ENCODE measurements around the gene GIMAP5. TPM values are rescaled to one million over a fixed set of nuclear protein-coding genes. Genes with fewer than 3 reads are reported as not detected.

The GIMAP5 gene
- total RNA-seq, 1 experiment from 2014 or later, result not detected

DNA sequence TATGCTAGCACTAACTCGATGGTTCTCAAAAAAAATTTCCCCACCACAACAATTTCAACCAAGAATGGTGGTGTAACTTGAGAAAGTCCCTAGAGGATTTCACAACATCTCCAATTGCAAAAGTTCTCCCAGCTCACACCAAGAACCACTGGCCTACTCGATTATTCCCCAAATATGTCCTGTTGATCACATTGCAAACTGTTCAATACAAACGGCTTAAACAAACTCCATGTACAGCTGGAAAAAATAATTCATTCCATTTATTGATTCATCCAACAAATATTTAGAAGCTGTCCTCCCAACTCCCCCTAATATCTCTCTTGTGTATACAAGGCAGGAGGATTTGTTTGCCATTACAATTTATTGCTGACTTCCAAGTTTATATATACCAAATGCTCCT lies 43.9 kb downstream of the GIMAP5 start:
- Histone ChIP-seq H3K23ac (ENCODE audit: insufficient read length, low read depth, low read length) (no peak overlapping the region), H3K14ac (ENCODE audit: insufficient read depth, low read length) (no peak overlapping the region), H3K9ac (ENCODE audit: extremely low read depth, insufficient read length, low read length) (no peak overlapping the region), H4K91ac (ENCODE audit: insufficient read length, low read depth, low read length) (no peak overlapping the region), H2BK120ac (ENCODE audit: low read depth, low read length, poor library complexity, severe bottlenecking) (no peak overlapping the region), H3K4me2 (ENCODE audit: insufficient read depth, insufficient read length, low read length) (no peak overlapping the region), H2AFZ (ENCODE audit: low read length) (no peak overlapping the region), H3K79me2 (ENCODE audit: insufficient read depth, low read length) (no peaks in the 10 kb centered on the region), H2BK15ac (ENCODE audit: low read depth, low read length) (no peak overlapping the region), H2AK5ac (ENCODE audit: insufficient read length, low read length) (no peak overlapping the region), H3K4ac (ENCODE audit: low read depth, low read length) (no peak overlapping the region), H3K23me2 (ENCODE audit: insufficient read length, low read depth, low read length, poor library complexity, severe bottlenecking) (no peaks in the 10 kb centered on the region), H4K8ac (replicated peaks; ENCODE audit: insufficient read length, low read depth, low read length) (no peak overlapping the region), H4K20me1 (ENCODE audit: control insufficient read depth, insufficient read depth, insufficient read length) (no peaks in the 10 kb centered on the region), H3K9me3 (ENCODE audit: control insufficient read depth, low read depth, low read length) (no peaks in the 10 kb centered on the region), H3K79me1 (ENCODE audit: insufficient read depth, low read depth, low read length, poor library complexity, severe bottlenecking) (no peaks in the 10 kb centered on the region), H2BK5ac (ENCODE audit: insufficient read length, low read length) (no peak overlapping the region), H3K27ac (ENCODE audit: insufficient read length, low read depth, low read length) (no peak overlapping the region), H2BK12ac (ENCODE audit: insufficient read length, low read depth, low read length) (no peak overlapping the region), H3K27me3 (ENCODE audit: insufficient read depth, low read length) (no peaks in the 10 kb centered on the region), H4K5ac (ENCODE audit: insufficient read length, low read depth, low read length) (no peak overlapping the region), H3K4me1 (ENCODE audit: insufficient read depth, low read length) (no peaks in the 10 kb centered on the region), H3T11ph (ENCODE audit: low read length) (no peak overlapping the region), H3K18ac (ENCODE audit: insufficient read length, low read depth, low read length) (no peak overlapping the region), H3K56ac (ENCODE audit: insufficient read length, low read depth, low read length) (no peak overlapping the region), H2BK20ac (ENCODE audit: low read depth, low read length, poor library complexity, severe bottlenecking) (no peak overlapping the region)
- no CpG with 5 or more reads among the region's 3 CpGs for WGBS (ENCODE audit: extremely low coverage, insufficient read length, low lambda C conversion rate)
- no peak for DNase-seq
- Mint-ChIP-seq H3K4me3 (no peak overlapping the region), H3K9me3 (no peaks in the 10 kb centered on the region), H3K27ac (no peak overlapping the region), H3K36me3 (ENCODE audit: insufficient read depth in 1 of 3, low read depth in 3 of 3) (no peaks in the 10 kb centered on the region; a peak in 1 of 7 replicates), H3K4me1 (no peaks in the 10 kb centered on the region), H3K27me3 (ENCODE audit: low read depth) (peaks cover 58% of the 10 kb centered on the region)
- TF ChIP-seq, protein P1, sequence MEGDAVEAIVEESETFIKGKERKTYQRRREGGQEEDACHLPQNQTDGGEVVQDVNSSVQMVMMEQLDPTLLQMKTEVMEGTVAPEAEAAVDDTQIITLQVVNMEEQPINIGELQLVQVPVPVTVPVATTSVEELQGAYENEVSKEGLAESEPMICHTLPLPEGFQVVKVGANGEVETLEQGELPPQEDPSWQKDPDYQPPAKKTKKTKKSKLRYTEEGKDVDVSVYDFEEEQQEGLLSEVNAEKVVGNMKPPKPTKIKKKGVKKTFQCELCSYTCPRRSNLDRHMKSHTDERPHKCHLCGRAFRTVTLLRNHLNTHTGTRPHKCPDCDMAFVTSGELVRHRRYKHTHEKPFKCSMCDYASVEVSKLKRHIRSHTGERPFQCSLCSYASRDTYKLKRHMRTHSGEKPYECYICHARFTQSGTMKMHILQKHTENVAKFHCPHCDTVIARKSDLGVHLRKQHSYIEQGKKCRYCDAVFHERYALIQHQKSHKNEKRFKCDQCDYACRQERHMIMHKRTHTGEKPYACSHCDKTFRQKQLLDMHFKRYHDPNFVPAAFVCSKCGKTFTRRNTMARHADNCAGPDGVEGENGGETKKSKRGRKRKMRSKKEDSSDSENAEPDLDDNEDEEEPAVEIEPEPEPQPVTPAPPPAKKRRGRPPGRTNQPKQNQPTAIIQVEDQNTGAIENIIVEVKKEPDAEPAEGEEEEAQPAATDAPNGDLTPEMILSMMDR (conservative IDR thresholded peaks at IDR 0.05), result no peak
